OCI-LY7 (cell line): ENCODE measurements around the gene TRAPPC10.

Experiments used
- EZH2phosphoT487 ChIP-seq: fragments of 200-600 bp; sonication (generic); IDR thresholded peaks from 2 replicates; pipeline ENCODE4 v1.6.1; 2018; ENCODE audit warnings: low read depth, borderline replicate concordance, mild to moderate bottlenecking, mixed run types, antibody characterized with exemption, low read length, moderate library complexity, mixed read lengths
- TF ChIP-seq, protein P1 (sequence below): fragments of 200-600 bp; sonication (generic); conservative IDR thresholded peaks from 2 replicates; pipeline ENCODE4 v1.5.1; 2014; ENCODE audit warnings: mild to moderate bottlenecking, antibody characterized with exemption, low read length, moderate library complexity, mixed read lengths

DNA sequence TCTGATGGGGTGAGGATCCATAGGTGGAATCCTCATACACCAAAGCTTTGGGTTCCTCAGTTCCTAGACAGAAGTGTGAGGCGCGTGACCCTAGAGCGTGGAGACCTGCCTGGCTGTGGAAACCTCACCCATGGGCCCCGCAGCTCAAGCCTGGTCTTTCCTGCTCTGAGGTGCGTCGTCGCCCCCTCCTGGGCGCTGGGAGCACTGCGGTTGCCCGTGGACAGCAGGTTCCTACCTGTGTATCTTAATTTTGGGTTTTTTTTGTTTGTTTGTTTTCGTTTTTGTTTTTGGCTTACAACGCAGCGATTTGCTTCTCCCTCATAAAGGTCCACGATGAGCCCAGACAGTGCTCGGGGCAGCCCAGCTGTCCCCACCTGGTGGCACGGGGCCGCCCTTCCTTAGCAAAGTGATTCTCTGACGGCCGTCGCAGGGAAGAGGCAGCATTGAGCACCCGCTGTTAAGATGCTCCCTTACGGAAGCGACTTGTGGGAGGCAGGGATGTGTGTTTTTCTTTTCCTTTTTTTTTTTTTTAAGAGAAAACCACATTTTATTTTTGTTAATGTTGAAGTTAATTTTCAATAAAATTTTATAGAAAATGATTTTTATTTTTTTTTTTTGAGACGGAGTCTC lies 36.5 kb upstream of the TRAPPC10 start:
- TF ChIP-seq, protein P1, sequence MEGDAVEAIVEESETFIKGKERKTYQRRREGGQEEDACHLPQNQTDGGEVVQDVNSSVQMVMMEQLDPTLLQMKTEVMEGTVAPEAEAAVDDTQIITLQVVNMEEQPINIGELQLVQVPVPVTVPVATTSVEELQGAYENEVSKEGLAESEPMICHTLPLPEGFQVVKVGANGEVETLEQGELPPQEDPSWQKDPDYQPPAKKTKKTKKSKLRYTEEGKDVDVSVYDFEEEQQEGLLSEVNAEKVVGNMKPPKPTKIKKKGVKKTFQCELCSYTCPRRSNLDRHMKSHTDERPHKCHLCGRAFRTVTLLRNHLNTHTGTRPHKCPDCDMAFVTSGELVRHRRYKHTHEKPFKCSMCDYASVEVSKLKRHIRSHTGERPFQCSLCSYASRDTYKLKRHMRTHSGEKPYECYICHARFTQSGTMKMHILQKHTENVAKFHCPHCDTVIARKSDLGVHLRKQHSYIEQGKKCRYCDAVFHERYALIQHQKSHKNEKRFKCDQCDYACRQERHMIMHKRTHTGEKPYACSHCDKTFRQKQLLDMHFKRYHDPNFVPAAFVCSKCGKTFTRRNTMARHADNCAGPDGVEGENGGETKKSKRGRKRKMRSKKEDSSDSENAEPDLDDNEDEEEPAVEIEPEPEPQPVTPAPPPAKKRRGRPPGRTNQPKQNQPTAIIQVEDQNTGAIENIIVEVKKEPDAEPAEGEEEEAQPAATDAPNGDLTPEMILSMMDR: peak; percentile 96
- no peak for TF ChIP-seq EZH2phosphoT487
